MV-4-11 (cell line): ENCODE results near the gene TMCC2.

Source experiments
- DNase-seq: peaks from one replicate; lab custom pipeline; 2025; lab: John Stamatoyannopoulos, UW

TMCC2 gene

GRCh38 chr1:205259998-205260397 lies 32.3 kb downstream of the TMCC2 start:
- no peak for DNase-seq

- DNase-seq = peak; percentile 75
Observed at GRCh38 chr1:205260948-205261732, 33.4 kb downstream of the TMCC2 start.

DNA sequence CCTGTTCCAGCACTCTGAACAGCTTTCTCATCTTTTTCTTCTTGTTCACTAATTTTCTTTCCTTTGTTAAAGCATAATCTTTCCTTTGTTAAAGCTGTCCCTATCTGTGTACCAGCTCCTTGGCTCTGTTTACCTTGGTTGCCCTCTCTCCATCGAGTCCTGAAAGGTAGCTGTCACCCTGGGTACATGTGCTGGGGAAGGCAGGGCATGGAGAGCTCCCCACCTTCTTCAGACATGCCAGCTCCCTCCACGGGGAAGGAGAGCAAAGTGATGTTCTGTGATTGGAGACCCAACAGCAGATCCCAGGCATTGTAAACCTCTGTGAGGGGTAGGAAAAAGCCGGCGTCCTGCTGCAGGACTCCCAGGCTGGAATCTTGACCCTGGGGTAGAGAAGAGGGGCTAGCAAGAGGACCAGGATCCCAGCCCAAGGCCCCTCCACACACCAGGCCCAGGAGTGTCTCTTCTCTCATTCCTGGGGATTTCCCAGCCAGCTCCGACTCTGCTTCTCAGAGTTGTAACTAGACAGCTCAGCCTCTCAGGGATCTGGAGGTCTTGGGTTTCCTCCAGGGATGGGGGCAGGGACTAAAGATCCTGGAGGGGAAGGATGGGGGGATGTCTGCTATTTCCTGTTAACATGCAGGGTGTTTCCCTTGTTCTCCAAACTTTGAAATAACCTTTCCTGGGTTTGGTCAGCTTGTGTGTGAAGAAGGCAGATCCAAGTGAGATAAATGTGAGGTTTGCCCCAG lies 34.4 kb downstream of the TMCC2 start:
- DNase-seq = no peak

DNA sequence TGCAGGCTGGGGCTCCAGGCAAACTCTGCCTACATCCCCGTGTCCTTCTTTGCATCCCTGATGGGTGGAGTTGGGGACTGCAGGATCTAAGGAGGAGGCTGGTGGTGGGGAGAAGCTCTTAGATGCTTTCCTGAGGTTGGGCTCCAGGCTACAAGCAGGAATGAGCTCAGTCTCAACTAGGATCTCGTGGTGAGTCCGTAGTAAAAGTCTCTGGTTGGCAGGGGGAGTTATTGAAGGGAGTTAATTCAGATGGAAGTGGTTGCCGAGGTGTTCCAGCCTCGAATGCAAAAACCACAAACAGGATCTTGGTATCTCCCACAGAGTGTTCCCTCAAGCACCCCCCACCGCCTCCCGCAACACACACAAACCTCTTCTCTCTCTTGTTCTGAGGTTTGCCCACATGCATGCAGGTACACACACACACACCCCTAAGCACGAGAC lies 35.0 kb downstream of the TMCC2 start:
- DNase-seq = peak; percentile 30

- DNase-seq = peak; percentile 9
Observed at GRCh38 chr1:205263580-205264190, 35.9 kb downstream of the TMCC2 start.

DNA sequence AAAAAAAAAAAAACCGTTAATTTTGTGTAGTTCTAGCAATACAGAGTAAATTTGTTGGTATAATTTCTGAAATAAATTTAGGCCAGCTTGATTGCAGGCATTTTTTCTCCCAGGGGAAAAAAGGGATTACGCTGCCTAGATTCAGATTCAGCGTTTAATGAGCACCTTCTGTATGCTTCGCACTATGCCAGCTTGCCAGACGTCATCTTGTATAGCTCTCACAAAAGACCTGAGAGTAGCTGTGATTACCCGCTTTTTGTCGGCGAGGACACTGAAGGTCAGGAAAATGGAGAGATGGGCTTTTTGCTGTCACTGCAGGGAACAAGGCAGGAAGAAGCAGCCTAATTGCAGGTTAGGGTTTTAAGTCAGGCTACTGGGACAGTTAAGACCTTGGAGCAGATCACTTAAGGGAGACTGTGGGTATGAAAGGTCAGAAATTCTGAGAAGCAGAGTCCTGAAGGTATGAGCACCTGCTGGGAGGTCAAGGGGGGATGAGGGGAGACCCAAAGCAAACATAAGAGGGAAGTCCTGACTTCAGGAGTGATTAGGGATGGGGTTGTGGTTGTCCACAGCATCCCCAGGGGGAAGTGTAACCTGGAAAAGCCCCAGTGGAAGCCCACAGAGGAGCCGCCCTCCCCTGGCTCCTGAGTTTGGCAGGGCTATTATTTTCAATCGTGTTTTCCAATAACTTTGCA lies 39.0 kb downstream of the TMCC2 start:
- DNase-seq = no peak

DNA sequence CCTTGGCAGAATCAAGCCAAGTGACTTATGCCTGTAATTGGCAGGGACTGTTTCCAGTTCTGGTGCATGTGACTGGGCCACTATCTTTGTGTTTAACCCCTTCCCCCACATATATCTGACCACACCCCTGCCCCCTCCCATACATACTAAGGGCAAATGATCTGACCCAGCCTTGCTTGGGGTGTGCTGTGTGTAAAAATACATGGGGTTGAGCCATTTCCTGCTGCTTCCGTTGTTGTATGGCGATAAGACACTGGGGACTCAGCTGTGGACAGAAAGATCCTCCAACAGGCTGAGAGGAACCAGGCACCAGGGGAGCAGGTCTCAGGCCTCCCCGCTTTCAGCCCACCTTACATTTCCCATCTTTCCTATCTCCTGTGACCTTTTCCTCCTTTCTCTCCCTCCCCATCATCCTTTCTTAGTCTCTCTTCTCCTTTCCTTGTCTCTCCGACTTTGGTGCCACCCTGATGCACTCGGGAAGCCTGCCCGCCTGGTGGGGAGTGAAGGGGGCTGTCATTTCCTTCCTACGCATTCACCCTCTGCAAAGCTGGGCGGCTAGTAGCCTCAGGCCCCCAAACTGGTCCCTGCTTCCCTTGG lies 39.7 kb downstream of the TMCC2 start:
- peak; percentile 33 for DNase-seq

GRCh38 chr1:205268846-205269680 lies 41.3 kb downstream of the TMCC2 start:
- no peak for DNase-seq

GRCh38 chr1:205269711-205270110 lies 42.0 kb downstream of the TMCC2 start:
- DNase-seq = no peak

DNA sequence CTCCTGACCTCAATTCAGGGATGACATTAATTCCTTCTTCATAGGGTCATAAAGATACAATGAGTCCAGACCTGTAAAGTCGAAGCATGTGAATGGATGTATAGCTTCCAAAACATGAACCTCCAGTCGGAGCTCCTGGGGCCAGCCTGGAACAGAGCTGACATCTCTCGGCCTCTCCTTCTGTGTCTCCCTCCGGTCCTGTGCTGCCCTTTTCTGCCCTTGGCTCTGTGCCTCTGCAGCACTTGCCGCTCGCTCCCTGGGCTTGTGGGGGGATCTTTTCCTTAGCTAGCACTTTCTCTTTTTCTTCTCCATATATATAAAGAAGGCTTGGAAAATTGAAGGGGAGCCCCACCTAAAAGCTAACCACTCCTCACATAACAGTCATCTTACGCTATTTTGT lies 42.5 kb downstream of the TMCC2 start:
- DNase-seq = no peak

GRCh38 chr1:205270764-205271163 lies 43.0 kb downstream of the TMCC2 start:
- no peak for DNase-seq

GRCh38 chr1:205271277-205271676 lies 43.5 kb downstream of the TMCC2 start:
- DNase-seq = no peak

GRCh38 chr1:205271745-205272144 lies 44.0 kb downstream of the TMCC2 start:
- no peak for DNase-seq

GRCh38 chr1:205272536-205272935 lies 44.8 kb downstream of the TMCC2 start:
- DNase-seq = no peak

- DNase-seq = peak; percentile 63
Observed at GRCh38 chr1:205273551-205273982, 45.8 kb downstream of the TMCC2 start.

GRCh38 chr1:205274041-205274691 lies 46.4 kb downstream of the TMCC2 start:
- no peak for DNase-seq

- DNase-seq = no peak
Observed at GRCh38 chr1:205275133-205275532, 47.4 kb downstream of the TMCC2 start.

DNA sequence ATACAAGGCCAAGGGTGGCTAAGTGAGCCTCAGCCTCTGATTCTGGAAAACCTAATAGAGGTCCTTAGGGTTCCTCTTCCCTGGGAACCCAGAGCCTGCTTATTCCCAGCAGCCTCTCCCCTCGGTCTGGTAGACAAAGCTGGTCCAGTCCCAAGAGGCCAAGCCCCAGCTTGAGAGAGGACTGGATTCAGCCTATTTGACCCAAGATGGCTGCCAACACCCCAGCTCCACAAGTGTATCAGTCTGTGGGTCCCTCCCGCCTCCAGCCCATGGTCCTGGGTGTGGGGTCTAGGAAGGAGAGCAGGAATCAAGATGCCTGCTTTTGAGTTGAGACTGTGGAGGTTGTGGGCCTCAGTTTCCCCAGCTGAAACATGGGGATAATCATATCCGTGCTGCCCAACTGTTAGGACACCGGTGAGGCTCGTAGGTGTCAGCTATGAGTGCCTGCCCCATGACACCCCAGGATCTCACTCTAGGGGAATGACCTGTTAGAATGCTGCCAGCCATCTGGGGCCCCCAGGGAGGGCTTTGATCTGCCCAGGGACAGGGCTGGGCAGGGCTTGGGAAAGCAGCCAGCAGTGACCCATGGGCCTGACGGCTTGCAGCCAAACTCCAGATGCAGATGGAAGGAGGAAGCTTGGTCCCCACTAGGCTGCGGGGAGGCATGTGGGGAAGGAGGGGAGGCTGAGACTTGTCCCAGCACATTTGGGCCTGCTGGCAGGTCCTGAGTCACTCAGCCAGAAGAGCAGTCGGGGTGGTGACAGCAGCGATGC lies 48.4 kb downstream of the TMCC2 start:
- no peak for DNase-seq

DNA sequence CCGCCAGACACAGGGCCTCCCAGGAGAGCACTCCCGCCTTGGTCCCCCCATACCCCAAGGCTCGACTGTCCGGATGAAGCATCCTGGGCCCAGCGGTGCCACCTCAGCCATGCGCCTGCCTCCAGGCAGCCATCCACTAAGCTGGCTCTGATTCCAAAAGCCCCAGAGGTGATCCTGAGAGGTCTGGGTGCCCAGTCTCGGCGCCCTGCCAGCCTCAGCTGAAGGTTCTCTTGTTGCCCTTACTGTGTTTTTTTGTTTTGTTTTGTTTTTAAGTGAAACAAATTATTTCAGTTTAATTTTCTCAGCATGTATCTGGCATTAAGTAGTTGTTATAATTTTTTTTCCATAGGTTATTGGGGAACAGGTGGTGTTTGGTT lies 48.9 kb downstream of the TMCC2 start:
- DNase-seq = no peak

- DNase-seq = no peak
Observed at GRCh38 chr1:205279986-205280385, 52.2 kb downstream of the TMCC2 start.
